PC-3 (cell line): ENCODE data around the gene PRKCE. TPM values are rescaled to one million over a fixed set of nuclear protein-coding genes. Genes with fewer than 3 reads are reported as not detected.

Experiments used
- ATAC-seq: fragments of 200-7000 bp; cut with Tn5 transposase; 2 replicates; pipeline ENCODE4 v1.9.1; 2020; ENCODE audit warnings: mild to moderate bottlenecking, moderate library complexity
- BruUV-seq: library from RNA; stranded (reverse); fragments of 400-500 nt; replicated peaks from 2 replicates; lab custom pipeline; 2021; lab: Mats Ljungman, UMichigan
- CTCF ChIA-PET: fragments of 300-600 bp; sonication (Branson Sonifier 250); formaldehyde crosslinking; loops from one replicate; lab custom pipeline; 2022; ENCODE audit warnings: antibody characterized with exemption; lab: Charles Lee
- POLR2A ChIA-PET: fragments of 300-600 bp; sonication (Branson Sonifier 250); formaldehyde crosslinking; loops from one replicate; lab custom pipeline; 2022; ENCODE audit warnings: antibody characterized with exemption; ENCODE audit not compliant: unreplicated experiment; lab: Charles Lee
- DNase-seq: peaks from one replicate; pipeline ENCODE4 v3.0.0-alpha.2; 2015
- H2AFZ ChIP-seq: fragments of 300-600 bp; sonication (generic); 2 replicates; pipeline ENCODE4 v1.6.0; 2016; ENCODE audit warnings: antibody characterized with exemption, low read length
- H3F3A ChIP-seq: fragments of 300-600 bp; sonication (generic); one replicate; pipeline ENCODE4 v1.6.0; 2017; ENCODE audit warnings: antibody characterized with exemption, low read length, control low read depth, mild to moderate bottlenecking; ENCODE audit not compliant: unreplicated experiment
- H3K27ac ChIP-seq: fragments of 300-600 bp; sonication (generic); 2 replicates; pipeline ENCODE4 v1.5.1; 2016; ENCODE audit warnings: mild to moderate bottlenecking, low read length
- H3K27me3 ChIP-seq: fragments of 300-600 bp; sonication (generic); 2 replicates; pipeline ENCODE4 v1.6.1; 2016; ENCODE audit warnings: low read length, mixed read lengths
- H3K36me3 ChIP-seq: fragments of 300-600 bp; sonication (generic); 2 replicates; pipeline ENCODE4 v1.6.1; 2016; ENCODE audit warnings: low read depth, mixed run types, low read length, mixed read lengths
- H3K4me1 ChIP-seq: fragments of 300-600 bp; sonication (generic); 2 replicates; pipeline ENCODE4 v1.5.1; 2016; ENCODE audit warnings: low read length; ENCODE audit not compliant: insufficient read depth
- H3K4me2 ChIP-seq: fragments of 300-600 bp; sonication (generic); 2 replicates; pipeline ENCODE4 v1.6.0; 2016; ENCODE audit warnings: low read length
- H3K4me3 ChIP-seq: fragments of 300-600 bp; sonication (generic); 2 replicates; pipeline ENCODE4 v1.5.1; 2016; ENCODE audit warnings: mild to moderate bottlenecking, low read length, mixed read lengths
- H3K79me2 ChIP-seq: fragments of 300-600 bp; sonication (generic); 2 replicates; pipeline ENCODE4 v1.6.1; 2017; ENCODE audit warnings: low read length, mixed read lengths
- H3K9ac ChIP-seq: fragments of 300-600 bp; sonication (generic); 2 replicates; pipeline ENCODE4 v1.6.0; 2016; ENCODE audit warnings: mild to moderate bottlenecking, low read length
- H3K9me2 ChIP-seq: fragments of 300-600 bp; sonication (generic); replicated peaks from 2 replicates; pipeline ENCODE4 v1.6.1; 2016; ENCODE audit warnings: mixed run types, low read length, mixed read lengths
- H3K9me3 ChIP-seq: fragments of 300-600 bp; sonication (generic); 2 replicates; pipeline ENCODE4 v1.6.1; 2016; ENCODE audit warnings: low read length, mixed read lengths
- H4K20me1 ChIP-seq: fragments of 300-600 bp; sonication (generic); 2 replicates; pipeline ENCODE4 v1.6.1; 2016; ENCODE audit warnings: low read length, mixed read lengths
- EZH2 ChIP-seq: fragments of 300-600 bp; sonication (generic); IDR thresholded peaks from one replicate; pipeline ENCODE4 v1.6.1; 2017; ENCODE audit warnings: antibody characterized with exemption, mild to moderate bottlenecking, low read length; ENCODE audit not compliant: unreplicated experiment
- EZH2phosphoT487 ChIP-seq: fragments of 300-600 bp; sonication (generic); IDR thresholded peaks from 2 replicates; pipeline ENCODE4 v1.6.1; 2018; ENCODE audit warnings: mild to moderate bottlenecking, antibody characterized with exemption, low read length, borderline replicate concordance
- intact Hi-C: fragments of 100-400 bp; cut with micrococcal nuclease; formaldehyde crosslinking; loops from 2 replicates; pipeline ENCODE4 v1.9.0; 2023
- total RNA-seq: library from RNA; depleted of rRNA; stranded (reverse); fragments of >200 nt; gene quantifications from 2 replicates; pipeline ENCODE4 v1.2.3, GENCODE V29; 2014
- TF ChIP-seq, protein P1 (sequence below): fragments of 300-600 bp; sonication (generic); conservative IDR thresholded peaks from 2 replicates; pipeline ENCODE4 v1.5.1; 2017; ENCODE audit warnings: antibody characterized with exemption, low read depth, mild to moderate bottlenecking, low read length

The PRKCE gene
- total RNA-seq, 1 experiment from 2014 or later = 7.0 TPM

- no peaks in the 10 kb centered on the region for H3K9me3 ChIP-seq
- no peaks in the 10 kb centered on the region for H3K36me3 ChIP-seq
- no peaks in the 10 kb centered on the region for H3F3A ChIP-seq
- ATAC-seq (no peak), DNase-seq (no peak)
- H4K20me1 ChIP-seq = no peaks in the 10 kb centered on the region
- no peak overlapping the region for H3K27ac ChIP-seq
- BruUV-seq = no TSS peak
- H3K4me2 ChIP-seq = no peak overlapping the region
- no peaks in the 10 kb centered on the region for H3K9me2 ChIP-seq
- no peak overlapping the region for H3K9ac ChIP-seq
- ChIA-PET CTCF (interaction anchor here (0.6 kb wide), 1 partner anchor 66 kb away, joined by 3 read pairs; no protein-coding TSS in a partner anchor), POLR2A (no interaction called here)
- H3K4me1 ChIP-seq = peaks cover 21% of the 10 kb centered on the region
- no peaks in the 10 kb centered on the region for H3K27me3 ChIP-seq
- H3K4me3 ChIP-seq = no peak overlapping the region
- intact Hi-C loops = no loop called here
- no peak overlapping the region for H2AFZ ChIP-seq
- no peaks in the 10 kb centered on the region for H3K79me2 ChIP-seq
- TF ChIP-seq, protein P1, sequence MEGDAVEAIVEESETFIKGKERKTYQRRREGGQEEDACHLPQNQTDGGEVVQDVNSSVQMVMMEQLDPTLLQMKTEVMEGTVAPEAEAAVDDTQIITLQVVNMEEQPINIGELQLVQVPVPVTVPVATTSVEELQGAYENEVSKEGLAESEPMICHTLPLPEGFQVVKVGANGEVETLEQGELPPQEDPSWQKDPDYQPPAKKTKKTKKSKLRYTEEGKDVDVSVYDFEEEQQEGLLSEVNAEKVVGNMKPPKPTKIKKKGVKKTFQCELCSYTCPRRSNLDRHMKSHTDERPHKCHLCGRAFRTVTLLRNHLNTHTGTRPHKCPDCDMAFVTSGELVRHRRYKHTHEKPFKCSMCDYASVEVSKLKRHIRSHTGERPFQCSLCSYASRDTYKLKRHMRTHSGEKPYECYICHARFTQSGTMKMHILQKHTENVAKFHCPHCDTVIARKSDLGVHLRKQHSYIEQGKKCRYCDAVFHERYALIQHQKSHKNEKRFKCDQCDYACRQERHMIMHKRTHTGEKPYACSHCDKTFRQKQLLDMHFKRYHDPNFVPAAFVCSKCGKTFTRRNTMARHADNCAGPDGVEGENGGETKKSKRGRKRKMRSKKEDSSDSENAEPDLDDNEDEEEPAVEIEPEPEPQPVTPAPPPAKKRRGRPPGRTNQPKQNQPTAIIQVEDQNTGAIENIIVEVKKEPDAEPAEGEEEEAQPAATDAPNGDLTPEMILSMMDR = no peak
- TF ChIP-seq EZH2 (no peak), EZH2phosphoT487 (no peak)
These were observed 579.4 kb downstream of the PRKCE start for GRCh38 chr2:46230677-46231425.

- H2AFZ ChIP-seq = no peak overlapping the region
- peaks cover 18% of the 10 kb centered on the region for H3K4me1 ChIP-seq
- ChIA-PET POLR2A (no interaction called here), CTCF (no interaction called here)
- no peak overlapping the region for H3K27ac ChIP-seq
- no peaks in the 10 kb centered on the region for H4K20me1 ChIP-seq
- H3F3A ChIP-seq = no peaks in the 10 kb centered on the region
- no TSS peak for BruUV-seq
- H3K9ac ChIP-seq = no peak overlapping the region
- H3K9me3 ChIP-seq = no peaks in the 10 kb centered on the region
- no peaks in the 10 kb centered on the region for H3K36me3 ChIP-seq
- no peaks in the 10 kb centered on the region for H3K9me2 ChIP-seq
- no peak overlapping the region for H3K4me3 ChIP-seq
- no peaks in the 10 kb centered on the region for H3K79me2 ChIP-seq
- intact Hi-C loops = no loop called here
- H3K27me3 ChIP-seq = no peaks in the 10 kb centered on the region
- ATAC-seq (no peak), DNase-seq (no peak)
- no peak overlapping the region for H3K4me2 ChIP-seq
- TF ChIP-seq EZH2phosphoT487 (no peak), EZH2 (no peak)
- TF ChIP-seq, protein P1 = no peak
These were observed 580.2 kb downstream of the PRKCE start for GRCh38 chr2:46231721-46232120.

DNA sequence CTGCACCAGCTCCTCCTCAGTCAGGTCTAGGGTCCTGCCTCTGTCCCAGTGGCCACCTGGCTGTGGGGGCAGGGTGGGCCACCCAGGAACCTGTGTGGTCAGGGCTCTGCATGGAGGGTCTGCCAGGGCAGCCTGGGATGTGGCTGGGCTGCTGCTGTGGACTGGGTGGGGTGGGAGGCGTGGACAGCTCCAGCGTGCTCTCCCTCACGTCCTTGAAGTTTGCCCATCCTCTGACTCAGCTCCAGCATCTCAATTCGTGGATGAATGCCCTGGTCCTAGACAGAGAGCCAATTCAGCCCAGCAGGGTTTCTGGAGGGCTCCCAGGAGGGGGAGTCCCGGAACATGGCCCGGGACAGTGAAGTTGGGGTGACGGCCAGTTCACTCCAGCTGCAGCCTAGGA is 581.4 kb downstream of the PRKCE start:
- DNase-seq = no peak
- Histone ChIP-seq H3K27ac (no peak overlapping the region), H3K79me2 (no peaks in the 10 kb centered on the region), H3K36me3 (no peaks in the 10 kb centered on the region), H3K9ac (no peak overlapping the region), H3K4me3 (no peak overlapping the region), H3K4me1 (peaks cover 18% of the 10 kb centered on the region), H3K4me2 (no peak overlapping the region), H3K27me3 (no peaks in the 10 kb centered on the region), H3K9me2 (no peaks in the 10 kb centered on the region), H3K9me3 (no peaks in the 10 kb centered on the region), H2AFZ (no peak overlapping the region), H4K20me1 (no peaks in the 10 kb centered on the region), H3F3A (no peaks in the 10 kb centered on the region)
- POLR2A ChIA-PET = no interaction called here
- no TSS peak for BruUV-seq
- no peak for TF ChIP-seq EZH2phosphoT487
- peak; percentile 72 for ATAC-seq
- CTCF ChIA-PET = interaction anchor here (1.1 kb wide), 1 partner anchor 134 kb away, joined by 3 read pairs; no protein-coding TSS in a partner anchor
- intact Hi-C loops = no loop called here
